ENCODE results near the gene DCLK2. TPM values are rescaled to one million over a fixed set of nuclear protein-coding genes. Genes with fewer than 3 reads are reported as not detected.

Gene DCLK2
- polyA plus RNA-seq, 1 donor from 2014 or later: 134 TPM

- Histone ChIP-seq H2AFZ (ENCODE audit: low read depth, low read length) (no peak overlapping the region), H3F3A (ENCODE audit: insufficient read depth, low read length, poor library complexity, severe bottlenecking) (no peaks in the 10 kb centered on the region), H3K27me3 (ENCODE audit: insufficient read depth, low read depth, low read length) (no peaks in the 10 kb centered on the region), H3K4me3 (ENCODE audit: low read length) (no peak overlapping the region), H3K4me2 (ENCODE audit: low read length) (no peak overlapping the region), H3K9me2 (ENCODE audit: insufficient read depth, low read length) (no peaks in the 10 kb centered on the region), H3K9me3 (ENCODE audit: low read length) (no peaks in the 10 kb centered on the region), H3K36me3 (ENCODE audit: insufficient read depth, low read length) (peaks cover 17% of the 10 kb centered on the region), H3K79me2 (replicated peaks; ENCODE audit: insufficient read depth, low read length) (no peaks in the 10 kb centered on the region), H4K20me1 (ENCODE audit: insufficient read depth) (no peaks in the 10 kb centered on the region), H3K27ac (ENCODE audit: low read length) (no peak overlapping the region), H3K9ac (ENCODE audit: low read length) (no peak overlapping the region)
- TF ChIP-seq RAD21 (conservative IDR thresholded peaks at IDR 0.05): no peak
- TF ChIP-seq EP300 (conservative IDR thresholded peaks at IDR 0.05; ENCODE audit: poor library complexity, severe bottlenecking): no peak
- no peak for TF ChIP-seq CTCF (IDR thresholded peaks at IDR 0.05; ENCODE audit: poor library complexity, severe bottlenecking)
- no peak for TF ChIP-seq SMC3 (conservative IDR thresholded peaks at IDR 0.05; ENCODE audit: poor library complexity)
- no peak for TF ChIP-seq MXI1 (conservative IDR thresholded peaks at IDR 0.05; ENCODE audit: poor library complexity, severe bottlenecking)
- TF ChIP-seq TAF1 (IDR thresholded peaks at IDR 0.05; ENCODE audit: low read depth): no peak
- no peak for TF ChIP-seq EZH2 (IDR thresholded peaks at IDR 0.05; ENCODE audit: borderline replicate concordance, insufficient read depth, low read length, poor library complexity, severe bottlenecking)
- TF ChIP-seq REST (IDR thresholded peaks at IDR 0.05; ENCODE audit: borderline replicate concordance): no peak
- no peak for TF ChIP-seq POLR2AphosphoS5 (IDR thresholded peaks at IDR 0.05)
Observed at GRCh38 chr4:150238591-150238990, 160.3 kb downstream of the DCLK2 start.

- Histone ChIP-seq H3K79me2 (replicated peaks; ENCODE audit: insufficient read depth, low read length) (no peaks in the 10 kb centered on the region), H4K20me1 (ENCODE audit: insufficient read depth) (no peaks in the 10 kb centered on the region), H3K4me3 (ENCODE audit: low read length) (no peak overlapping the region), H3K27me3 (ENCODE audit: insufficient read depth, low read depth, low read length) (no peaks in the 10 kb centered on the region), H3F3A (ENCODE audit: insufficient read depth, low read length, poor library complexity, severe bottlenecking) (no peaks in the 10 kb centered on the region), H2AFZ (ENCODE audit: low read depth, low read length) (no peak overlapping the region), H3K9me2 (ENCODE audit: insufficient read depth, low read length) (no peaks in the 10 kb centered on the region), H3K4me2 (ENCODE audit: low read length) (no peak overlapping the region), H3K9ac (ENCODE audit: low read length) (no peak overlapping the region), H3K27ac (ENCODE audit: low read length) (no peak overlapping the region), H3K36me3 (ENCODE audit: insufficient read depth, low read length) (peaks cover 14% of the 10 kb centered on the region), H3K9me3 (ENCODE audit: low read length) (no peaks in the 10 kb centered on the region)
- no peak for TF ChIP-seq CTCF (IDR thresholded peaks at IDR 0.05; ENCODE audit: poor library complexity, severe bottlenecking)
- no peak for TF ChIP-seq SMC3 (conservative IDR thresholded peaks at IDR 0.05; ENCODE audit: poor library complexity)
- TF ChIP-seq EZH2 (IDR thresholded peaks at IDR 0.05; ENCODE audit: borderline replicate concordance, insufficient read depth, low read length, poor library complexity, severe bottlenecking): no peak
- TF ChIP-seq TAF1 (IDR thresholded peaks at IDR 0.05; ENCODE audit: low read depth): no peak
- no peak for TF ChIP-seq MXI1 (conservative IDR thresholded peaks at IDR 0.05; ENCODE audit: poor library complexity, severe bottlenecking)
- no peak for TF ChIP-seq EP300 (conservative IDR thresholded peaks at IDR 0.05; ENCODE audit: poor library complexity, severe bottlenecking)
- no peak for TF ChIP-seq POLR2AphosphoS5 (IDR thresholded peaks at IDR 0.05)
- no peak for TF ChIP-seq REST (IDR thresholded peaks at IDR 0.05; ENCODE audit: borderline replicate concordance)
- TF ChIP-seq RAD21 (conservative IDR thresholded peaks at IDR 0.05): no peak
Observed at GRCh38 chr4:150240011-150240410, 161.8 kb downstream of the DCLK2 start.
